ENCODE results near the gene ABCD4. TPM values are rescaled to one million over a fixed set of nuclear protein-coding genes. Genes with fewer than 3 reads are reported as not detected.

The ABCD4 gene
- total and polyA plus RNA-seq, 2 of the 4 experiments (the other 2 are of a cell fraction): 12.2 to 20.4 TPM

GRCh38 chr14:74350928-74351323 is 48.2 kb upstream of the ABCD4 start:
- Histone ChIP-seq H3K9ac (ENCODE audit: low read depth, low read length) (no peak overlapping the region), H3K79me1 (ENCODE audit: low read depth in 1 of 2, low read length in 2 of 2) (no peaks in the 10 kb centered on the region), H2BK20ac (ENCODE audit: low read depth, low read length) (no peak overlapping the region), H3K9me3 (ENCODE audit: control insufficient read depth, insufficient read depth, low read length) (no peaks in the 10 kb centered on the region), H4K91ac (ENCODE audit: insufficient read depth, low read depth, low read length) (no peak overlapping the region), H2AFZ (replicated peaks; ENCODE audit: low read length, poor library complexity) (no peak overlapping the region), H3K4me3 (ENCODE audit: insufficient read depth, low read depth, low read length) (no peak overlapping the region), H2BK120ac (ENCODE audit: low read depth, low read length) (no peak overlapping the region), H2AK5ac (ENCODE audit: low read depth, low read length) (no peak overlapping the region), H3K23ac (ENCODE audit: low read depth, low read length) (no peak overlapping the region), H2BK5ac (ENCODE audit: low read depth, low read length, poor library complexity, severe bottlenecking) (no peak overlapping the region), H4K5ac (ENCODE audit: low read depth, low read length) (no peak overlapping the region), H3K4ac (ENCODE audit: low read depth, low read length) (no peak overlapping the region), H3K4me2 (ENCODE audit: low read depth, low read length) (no peak overlapping the region), H3K14ac (replicated peaks; ENCODE audit: low read depth, low read length) (no peak overlapping the region), H3K27ac (ENCODE audit: insufficient read depth, low read length) (no peak overlapping the region), H2AK9ac (replicated peaks; ENCODE audit: low read depth, low read length, poor library complexity) (no peak overlapping the region), H3K36me3 (ENCODE audit: control insufficient read depth, insufficient read depth, low read length) (no peaks in the 10 kb centered on the region), H3K27me3 (ENCODE audit: control insufficient read depth, insufficient read depth, low read length) (peaks cover 58% of the 10 kb centered on the region), H3K4me1 (ENCODE audit: control insufficient read depth, insufficient read depth, low read length) (no peaks in the 10 kb centered on the region), H3K56ac (ENCODE audit: extremely low read depth, insufficient read depth, low read length) (no peak overlapping the region), H4K20me1 (ENCODE audit: insufficient read depth, low read length) (no peaks in the 10 kb centered on the region), H4K8ac (ENCODE audit: low read depth in 2 of 2, low read length in 2 of 2) (no peak overlapping the region), H3K18ac (ENCODE audit: low read depth, low read length) (no peak overlapping the region), H3K9me1 (ENCODE audit: insufficient read depth, low read length) (no peaks in the 10 kb centered on the region), H2BK15ac (ENCODE audit: low read depth, low read length) (no peak overlapping the region)
- in situ Hi-C loops (cut with MboI; ENCODE audit: low sequenced_read_pairs): no loop called here
- DNase-seq (no peak), ATAC-seq (ENCODE audit: low read depth) (no peak)
- dilution Hi-C loops (cut with HindIII; ENCODE audit: low sequenced_read_pairs, unreplicated experiment): no loop called here
- intact Hi-C loops (cut with micrococcal nuclease): no loop called here
- no CpG with 5 or more reads among the region's 1 CpG for WGBS, 2 experiments (ENCODE audit: extremely low coverage in 2 of 2, insufficient read length in 1 of 2)
- ChIA-PET CTCF (interaction anchor here (0.7 to 1.3 kb wide), 2 partner anchors 25 to 151 kb away, joined by 3 read pairs; no protein-coding TSS in a partner anchor), POLR2A (ENCODE audit: unreplicated experiment) (no interaction called here)
- no peak for TF ChIP-seq USF2 (IDR thresholded peaks at IDR 0.05; ENCODE audit: low read depth, low read length)
- no peak for TF ChIP-seq ELK1 (IDR thresholded peaks at IDR 0.05; ENCODE audit: borderline replicate concordance, low read depth, low read length)
- TF ChIP-seq CHD1 (IDR thresholded peaks at IDR 0.05; ENCODE audit: low read depth, low read length): no peak
- TF ChIP-seq BHLHE40 (IDR thresholded peaks at IDR 0.05; ENCODE audit: low read depth, low read length): no peak
- no peak for TF ChIP-seq CTCF (conservative IDR thresholded peaks at IDR 0.05; ENCODE audit: low read depth, low read length)
- BruUV-seq (replicated peaks): no TSS peak

All from IMR-90 (cell line).